GM13977 (cell line): ENCODE results near the gene CST3.

Experiments
- DNase-seq: peaks from one replicate; pipeline ENCODE4 v3.0.0; 2012; ENCODE audit warnings: low spot score
- in situ Hi-C: fragments of 300-500 bp; cut with MboI; formaldehyde crosslinking; loops from one replicate; pipeline ENCODE4 v1.12.0; 2022; ENCODE audit warnings: low sequenced_read_pairs, low pct_unique_long_range_greater_than_20kb, mixed read lengths, inconsistent platforms; ENCODE audit not compliant: unreplicated experiment
- TF ChIP-seq, protein P1 (sequence below): IDR thresholded peaks from 2 replicates; pipeline ENCODE4 v1.5.1; 2012; ENCODE audit warnings: mild to moderate bottlenecking, control low read depth; ENCODE audit not compliant: insufficient read depth; ENCODE audit errors: extremely low read depth, missing control alignments

Gene CST3

DNA sequence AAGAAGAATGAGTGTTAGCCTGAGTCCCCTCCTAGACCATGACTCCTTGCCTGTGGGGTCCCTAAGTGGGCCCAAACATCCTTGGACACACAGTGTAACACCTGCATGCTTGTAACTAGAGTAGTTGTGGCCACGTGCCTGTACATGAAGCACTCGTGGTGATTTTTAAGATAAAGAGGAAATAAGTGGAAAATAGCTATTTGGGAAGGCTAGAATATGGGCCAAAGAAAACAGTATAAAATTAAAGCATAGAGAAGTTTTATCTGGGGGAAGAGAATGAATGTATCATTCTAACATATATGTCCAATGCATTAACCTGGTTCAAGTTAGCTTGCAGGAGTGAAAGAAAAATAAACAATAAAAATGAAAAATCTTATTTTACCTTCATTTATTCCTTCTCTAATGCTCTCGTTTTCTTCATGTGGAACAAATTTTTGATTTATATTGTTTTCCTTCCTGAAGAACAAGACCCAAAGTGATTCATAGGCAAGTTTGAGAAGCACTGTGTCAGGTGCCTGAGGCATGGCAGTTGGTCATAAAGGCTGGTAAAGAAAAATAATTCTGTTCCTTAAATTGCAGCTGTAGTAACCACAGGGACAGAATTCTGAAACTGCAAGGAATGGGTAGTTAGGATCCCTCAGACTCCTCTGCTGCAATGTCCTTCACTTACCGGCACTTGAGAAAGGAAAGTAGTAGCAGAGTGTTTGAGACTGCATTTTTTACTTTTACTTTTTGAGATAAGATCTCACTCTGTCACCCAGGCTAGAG is 8.5 kb upstream of the CST3 start:
- TF ChIP-seq, protein P1, sequence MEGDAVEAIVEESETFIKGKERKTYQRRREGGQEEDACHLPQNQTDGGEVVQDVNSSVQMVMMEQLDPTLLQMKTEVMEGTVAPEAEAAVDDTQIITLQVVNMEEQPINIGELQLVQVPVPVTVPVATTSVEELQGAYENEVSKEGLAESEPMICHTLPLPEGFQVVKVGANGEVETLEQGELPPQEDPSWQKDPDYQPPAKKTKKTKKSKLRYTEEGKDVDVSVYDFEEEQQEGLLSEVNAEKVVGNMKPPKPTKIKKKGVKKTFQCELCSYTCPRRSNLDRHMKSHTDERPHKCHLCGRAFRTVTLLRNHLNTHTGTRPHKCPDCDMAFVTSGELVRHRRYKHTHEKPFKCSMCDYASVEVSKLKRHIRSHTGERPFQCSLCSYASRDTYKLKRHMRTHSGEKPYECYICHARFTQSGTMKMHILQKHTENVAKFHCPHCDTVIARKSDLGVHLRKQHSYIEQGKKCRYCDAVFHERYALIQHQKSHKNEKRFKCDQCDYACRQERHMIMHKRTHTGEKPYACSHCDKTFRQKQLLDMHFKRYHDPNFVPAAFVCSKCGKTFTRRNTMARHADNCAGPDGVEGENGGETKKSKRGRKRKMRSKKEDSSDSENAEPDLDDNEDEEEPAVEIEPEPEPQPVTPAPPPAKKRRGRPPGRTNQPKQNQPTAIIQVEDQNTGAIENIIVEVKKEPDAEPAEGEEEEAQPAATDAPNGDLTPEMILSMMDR = no peak
- DNase-seq = no peak
- in situ Hi-C loops = no loop called here

DNA sequence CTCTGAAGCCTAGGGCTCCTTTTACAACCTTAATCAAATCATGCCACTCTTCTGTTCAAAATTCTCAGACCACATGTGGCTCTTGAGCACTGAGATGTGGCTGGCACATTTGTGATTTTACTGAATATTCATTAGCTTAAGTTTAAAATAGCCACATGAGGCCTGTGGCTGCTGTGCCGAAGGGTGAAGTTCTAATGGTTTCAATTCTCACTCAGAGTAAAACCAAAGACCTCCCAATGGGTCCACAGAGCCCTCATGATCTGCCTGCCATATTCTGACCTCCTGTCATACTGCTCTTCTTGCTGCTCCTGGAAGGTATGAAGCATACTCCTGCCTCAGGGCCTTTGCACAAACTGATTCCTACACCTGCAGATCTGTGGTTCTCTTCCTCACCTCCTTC is 7.8 kb upstream of the CST3 start:
- TF ChIP-seq, protein P1 = no peak
- in situ Hi-C loops = no loop called here
- no peak for DNase-seq

DNA sequence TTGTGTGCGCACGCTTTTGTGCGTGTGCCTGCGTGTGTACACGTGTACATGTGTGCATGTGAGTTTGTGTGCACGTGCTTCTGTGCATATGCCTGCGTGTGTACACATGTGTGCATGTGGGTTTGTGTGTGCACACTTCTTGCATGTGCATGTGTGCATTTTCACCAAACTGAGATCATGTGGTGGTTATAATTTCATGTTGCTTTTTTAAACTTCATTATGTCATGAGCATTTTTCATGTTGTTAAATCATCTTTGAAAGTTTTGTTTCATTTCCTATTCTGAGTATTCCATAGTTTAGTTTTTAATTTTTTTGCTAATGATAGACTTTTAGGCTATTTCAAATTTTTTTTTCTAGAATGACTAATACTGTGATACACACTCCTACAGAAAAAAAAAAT is 6.4 kb upstream of the CST3 start:
- in situ Hi-C loops = no loop called here
- DNase-seq = no peak
- TF ChIP-seq, protein P1 = no peak

DNA sequence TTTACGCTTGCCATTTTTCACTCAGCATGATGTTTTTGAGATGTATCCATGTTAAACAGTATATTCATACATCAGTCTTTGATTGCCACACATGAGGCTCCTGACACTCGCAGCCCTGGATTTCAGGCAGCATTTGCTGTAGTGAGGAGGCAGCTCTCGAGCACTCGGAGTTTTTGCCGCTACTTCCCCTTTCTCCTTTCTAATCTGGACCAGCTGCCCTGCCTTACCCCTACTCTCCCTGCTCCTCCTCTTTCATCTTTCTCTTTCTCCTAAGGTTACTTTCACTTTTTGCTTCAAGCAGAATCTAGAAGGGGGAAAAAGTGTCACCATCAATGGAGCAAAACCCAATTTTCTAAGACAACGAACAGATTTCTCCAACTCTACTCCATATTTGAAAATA is 5.9 kb upstream of the CST3 start:
- TF ChIP-seq, protein P1 = no peak
- DNase-seq = no peak
- in situ Hi-C loops = no loop called here

DNA sequence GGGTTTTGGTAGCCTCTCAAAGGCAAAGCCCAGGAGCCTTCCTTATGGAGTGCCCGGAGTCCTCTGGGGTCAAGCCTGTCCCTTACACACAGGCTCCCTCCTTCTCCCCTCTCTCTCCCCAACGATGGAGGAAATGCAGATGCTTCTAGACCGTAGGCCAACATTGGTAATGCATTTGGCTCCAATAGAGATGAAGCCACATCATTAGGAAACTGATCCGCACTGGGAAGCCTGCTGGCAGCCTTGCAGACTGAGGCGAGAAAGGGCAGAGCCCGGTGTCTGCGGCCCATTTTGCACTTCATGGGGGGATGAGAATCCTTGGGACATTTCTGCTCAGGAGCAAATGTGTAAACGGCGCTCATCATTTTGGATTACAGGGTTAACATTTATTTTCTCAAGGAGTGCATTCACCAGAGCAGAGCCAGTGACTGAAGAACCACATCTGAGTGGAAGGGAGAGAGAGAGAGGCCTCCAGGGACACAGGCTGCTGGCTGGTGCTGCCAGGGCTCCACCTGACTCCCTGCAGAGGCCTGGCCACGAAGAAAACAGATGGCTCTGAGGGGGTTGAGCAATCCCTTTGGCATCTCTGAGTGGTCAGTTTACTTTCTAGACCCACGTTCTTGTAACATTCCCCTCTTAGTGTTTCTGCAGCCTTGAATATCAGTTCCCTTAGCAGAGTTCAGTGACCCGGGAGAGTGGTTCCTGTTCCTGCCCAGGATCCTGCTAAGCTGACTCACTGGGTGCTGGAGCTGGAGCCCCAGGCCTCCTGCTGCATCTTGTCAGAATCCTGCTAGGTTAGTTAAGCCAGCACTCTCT is 4.4 kb upstream of the CST3 start:
- no peak for DNase-seq
- TF ChIP-seq, protein P1 = no peak
- in situ Hi-C loops = no loop called here

DNA sequence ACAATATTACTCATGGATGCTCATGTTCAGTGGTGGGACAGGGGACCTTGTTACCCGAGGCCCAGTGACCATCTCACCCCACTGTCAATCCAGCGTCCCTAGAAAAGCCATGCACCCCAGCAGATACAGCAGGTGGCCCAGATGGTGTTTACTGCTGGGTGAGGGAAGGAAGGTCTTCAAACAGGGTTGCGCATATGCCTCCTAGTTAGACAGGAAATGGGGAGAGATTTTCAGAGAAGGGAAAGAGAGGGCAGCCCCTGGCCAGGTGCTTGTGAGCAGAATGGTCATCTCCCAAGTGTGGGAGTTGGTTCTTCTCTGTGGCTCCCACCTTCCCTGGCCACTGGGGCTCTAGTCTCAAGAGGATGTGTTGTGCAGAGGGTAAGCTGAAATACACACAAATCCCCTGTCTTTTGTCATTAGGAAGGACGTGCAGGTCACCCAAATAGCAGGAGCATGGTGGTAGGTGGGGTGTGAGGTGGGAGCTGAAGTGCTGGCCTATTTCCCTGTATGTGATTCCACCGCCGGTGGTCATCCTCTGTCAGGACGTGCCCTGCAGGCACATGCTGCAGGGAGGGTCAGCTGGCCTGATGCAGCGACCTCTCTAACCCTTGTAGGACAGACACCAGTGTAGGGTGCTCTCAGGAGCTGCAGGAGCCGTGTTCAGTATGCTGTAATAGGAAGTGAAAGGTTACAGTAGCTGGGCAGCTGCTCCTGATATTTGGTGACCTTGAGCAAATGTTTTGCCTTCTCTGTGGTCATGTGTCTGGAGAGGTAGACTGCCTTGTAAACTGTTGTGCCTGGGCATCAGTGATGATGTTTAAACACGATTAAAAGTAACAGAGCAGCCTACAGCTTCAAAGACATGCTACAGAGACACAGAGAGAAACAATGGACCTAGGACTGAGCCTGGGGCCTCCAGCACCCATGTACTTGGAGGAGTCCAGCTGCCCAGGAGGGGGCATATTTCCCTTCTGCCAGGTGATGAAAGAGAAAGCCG is 3.2 kb upstream of the CST3 start:
- TF ChIP-seq, protein P1 = no peak
- in situ Hi-C loops = no loop called here
- DNase-seq = no peak
